ENCODE data around the gene S1PR4. TPM values are rescaled to one million over a fixed set of nuclear protein-coding genes. Genes with fewer than 3 reads are reported as not detected.
"Not testable (repeated sequence)": the region's sequence is repeated elsewhere in the genome, so short reads cannot be mapped to it uniquely, and the experiment has no call there.

The S1PR4 gene
- total RNA-seq, 1 donor from 2014 or later, result not detected

DNA sequence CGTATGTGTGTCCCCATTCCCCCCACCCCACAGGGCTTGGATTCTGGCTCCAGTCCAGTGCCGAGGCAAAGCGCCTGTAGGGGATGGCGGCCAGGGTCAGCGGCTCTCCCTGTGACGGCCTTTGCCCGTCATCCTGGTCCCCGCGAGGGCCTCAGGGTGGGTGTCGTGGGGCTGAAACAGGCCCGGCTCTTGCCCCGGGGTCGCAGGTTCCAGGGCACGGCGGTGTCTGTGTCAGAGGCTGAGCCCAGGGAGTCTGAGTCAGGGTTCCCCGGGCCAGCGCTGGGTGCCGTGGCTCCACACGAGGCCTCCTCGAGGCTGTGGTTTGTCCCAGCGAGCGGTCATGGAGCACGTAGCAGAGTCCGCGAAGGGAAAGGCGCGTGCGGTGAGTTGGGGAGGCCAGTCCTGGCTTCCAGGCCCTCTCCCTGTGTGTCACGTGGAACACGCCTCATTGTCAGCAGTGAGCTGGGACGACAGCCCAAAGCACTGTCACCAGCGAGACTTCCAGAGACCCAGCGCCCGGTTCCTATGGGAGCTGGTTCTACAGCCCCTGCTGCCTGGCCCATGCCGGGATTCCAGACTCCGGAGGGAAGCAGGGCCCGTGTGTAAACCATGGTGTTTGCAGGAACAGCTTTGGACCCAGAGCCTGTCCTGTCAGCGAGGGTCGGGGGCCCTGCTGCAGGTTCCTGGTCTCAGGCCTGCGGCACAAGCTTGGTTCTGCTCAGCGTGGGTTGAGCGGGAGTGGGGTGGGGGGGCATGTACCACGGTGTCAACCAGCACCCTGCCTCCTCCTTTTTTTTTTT, 20.5 kb downstream of the S1PR4 start:
- Mint-ChIP-seq H3K36me3 (ENCODE audit: low read depth, unreplicated experiment) (peaks cover 6% of the 10 kb centered on the region), H3K9me3 (ENCODE audit: unreplicated experiment) (no peaks in the 10 kb centered on the region), H3K27me3 (ENCODE audit: unreplicated experiment) (peaks cover 2% of the 10 kb centered on the region), H3K4me1 (ENCODE audit: unreplicated experiment) (no peaks in the 10 kb centered on the region), H3K27ac (ENCODE audit: unreplicated experiment) (no peak overlapping the region), H3K4me3 (ENCODE audit: unreplicated experiment) (no peak overlapping the region)
- DNase-seq (ENCODE audit: low spot score), result no peak
- TF ChIP-seq, protein P1, sequence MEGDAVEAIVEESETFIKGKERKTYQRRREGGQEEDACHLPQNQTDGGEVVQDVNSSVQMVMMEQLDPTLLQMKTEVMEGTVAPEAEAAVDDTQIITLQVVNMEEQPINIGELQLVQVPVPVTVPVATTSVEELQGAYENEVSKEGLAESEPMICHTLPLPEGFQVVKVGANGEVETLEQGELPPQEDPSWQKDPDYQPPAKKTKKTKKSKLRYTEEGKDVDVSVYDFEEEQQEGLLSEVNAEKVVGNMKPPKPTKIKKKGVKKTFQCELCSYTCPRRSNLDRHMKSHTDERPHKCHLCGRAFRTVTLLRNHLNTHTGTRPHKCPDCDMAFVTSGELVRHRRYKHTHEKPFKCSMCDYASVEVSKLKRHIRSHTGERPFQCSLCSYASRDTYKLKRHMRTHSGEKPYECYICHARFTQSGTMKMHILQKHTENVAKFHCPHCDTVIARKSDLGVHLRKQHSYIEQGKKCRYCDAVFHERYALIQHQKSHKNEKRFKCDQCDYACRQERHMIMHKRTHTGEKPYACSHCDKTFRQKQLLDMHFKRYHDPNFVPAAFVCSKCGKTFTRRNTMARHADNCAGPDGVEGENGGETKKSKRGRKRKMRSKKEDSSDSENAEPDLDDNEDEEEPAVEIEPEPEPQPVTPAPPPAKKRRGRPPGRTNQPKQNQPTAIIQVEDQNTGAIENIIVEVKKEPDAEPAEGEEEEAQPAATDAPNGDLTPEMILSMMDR (IDR thresholded peaks at IDR 0.05; ENCODE audit: unreplicated experiment), result no peak

DNA sequence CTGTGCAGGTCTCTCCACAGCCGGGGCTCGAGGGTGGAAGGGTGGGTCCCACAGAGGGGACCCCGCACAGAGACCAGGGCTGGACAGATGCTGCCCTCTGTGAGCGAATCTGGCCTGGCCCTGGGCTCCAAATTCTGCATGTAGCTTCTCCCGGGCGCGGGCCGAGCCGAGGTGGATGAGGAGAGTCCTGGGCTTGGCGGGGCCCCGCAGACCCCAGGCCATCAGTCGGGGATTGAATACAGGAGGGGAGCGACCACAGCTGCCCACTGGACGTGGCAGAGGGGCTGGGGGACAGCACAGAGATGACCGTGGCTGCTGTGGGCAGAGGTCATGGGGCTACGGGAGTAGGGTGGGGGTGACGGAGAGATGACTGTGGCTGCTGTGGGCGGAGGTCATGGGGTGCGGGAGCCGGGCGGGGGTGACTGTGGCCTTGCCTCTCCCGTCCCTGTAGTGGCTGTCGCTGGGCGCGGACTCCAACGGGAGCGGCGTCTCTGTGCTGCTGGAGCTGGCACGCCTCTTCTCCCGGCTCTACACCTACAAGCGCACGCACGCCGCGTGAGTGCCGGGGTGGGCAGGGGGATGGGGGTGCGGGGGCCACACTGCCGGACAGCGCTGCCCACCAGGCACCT, 22.6 kb downstream of the S1PR4 start:
- no peaks in the 10 kb centered on the region for H3K36me3 Mint-ChIP-seq (ENCODE audit: low read depth, unreplicated experiment)
- no peaks in the 10 kb centered on the region for H3K27me3 Mint-ChIP-seq (ENCODE audit: unreplicated experiment)
- H3K27ac Mint-ChIP-seq (ENCODE audit: unreplicated experiment), result no peak overlapping the region
- DNase-seq (ENCODE audit: low spot score), result no peak
- H3K4me3 Mint-ChIP-seq (ENCODE audit: unreplicated experiment), result no peak overlapping the region
- H3K4me1 Mint-ChIP-seq (ENCODE audit: unreplicated experiment), result no peaks in the 10 kb centered on the region
- TF ChIP-seq, protein P1 (IDR thresholded peaks at IDR 0.05; ENCODE audit: unreplicated experiment), result no peak
- H3K9me3 Mint-ChIP-seq (ENCODE audit: unreplicated experiment), result no peaks in the 10 kb centered on the region

DNA sequence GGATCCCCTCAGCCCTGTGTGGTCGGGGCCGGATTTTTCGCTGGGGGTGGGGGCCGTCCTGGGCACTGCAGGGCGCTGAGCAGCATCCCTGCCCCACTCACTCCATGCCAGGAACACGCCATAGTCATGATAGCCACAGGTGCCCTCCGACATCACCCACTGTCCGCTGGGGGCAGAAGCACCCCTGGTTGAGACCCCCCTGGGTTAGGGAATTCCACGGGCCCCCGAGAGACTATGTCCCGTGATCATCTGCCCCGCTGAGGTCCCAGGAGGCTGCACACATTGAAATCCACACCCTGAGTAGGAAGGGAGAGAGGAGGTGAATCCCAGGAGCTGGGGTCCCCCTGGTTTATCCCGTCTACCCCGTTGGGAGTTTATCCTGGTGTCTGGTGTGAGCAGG, 23.3 kb downstream of the S1PR4 start:
- TF ChIP-seq, protein P1 (IDR thresholded peaks at IDR 0.05; ENCODE audit: unreplicated experiment), result no peak
- no peak overlapping the region for H3K4me3 Mint-ChIP-seq (ENCODE audit: unreplicated experiment)
- H3K27me3 Mint-ChIP-seq (ENCODE audit: unreplicated experiment), result no peaks in the 10 kb centered on the region
- no peaks in the 10 kb centered on the region for H3K36me3 Mint-ChIP-seq (ENCODE audit: low read depth, unreplicated experiment)
- no peaks in the 10 kb centered on the region for H3K9me3 Mint-ChIP-seq (ENCODE audit: unreplicated experiment)
- H3K4me1 Mint-ChIP-seq (ENCODE audit: unreplicated experiment), result no peaks in the 10 kb centered on the region
- no peak for DNase-seq (ENCODE audit: low spot score)
- no peak overlapping the region for H3K27ac Mint-ChIP-seq (ENCODE audit: unreplicated experiment)

DNA sequence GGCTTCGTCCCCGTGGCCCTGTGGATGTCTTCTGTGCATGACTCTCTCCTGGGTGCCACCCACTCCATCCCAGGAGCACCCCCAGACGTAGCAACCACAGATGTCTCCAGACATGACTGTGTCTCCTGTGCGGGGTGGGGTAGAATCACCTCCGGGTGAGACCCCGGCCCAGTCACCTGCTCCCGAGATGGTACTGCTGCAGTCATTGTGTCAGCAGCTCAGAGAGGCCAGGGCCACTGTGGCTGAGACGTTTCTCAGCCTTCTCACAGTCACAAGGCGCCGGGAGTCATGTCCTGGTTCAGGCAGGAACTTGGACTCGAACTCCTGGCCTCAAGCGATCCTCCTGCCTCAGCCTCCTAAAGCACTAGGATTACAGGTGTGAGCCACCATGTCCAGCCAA, 23.8 kb downstream of the S1PR4 start:
- H3K4me1 Mint-ChIP-seq (ENCODE audit: unreplicated experiment), result no peaks in the 10 kb centered on the region
- no peak overlapping the region for H3K4me3 Mint-ChIP-seq (ENCODE audit: unreplicated experiment)
- no peak for DNase-seq (ENCODE audit: low spot score)
- no peaks in the 10 kb centered on the region for H3K36me3 Mint-ChIP-seq (ENCODE audit: low read depth, unreplicated experiment)
- no peaks in the 10 kb centered on the region for H3K27me3 Mint-ChIP-seq (ENCODE audit: unreplicated experiment)
- TF ChIP-seq, protein P1 (IDR thresholded peaks at IDR 0.05; ENCODE audit: unreplicated experiment), result no peak
- H3K9me3 Mint-ChIP-seq (ENCODE audit: unreplicated experiment), result no peaks in the 10 kb centered on the region
- no peak overlapping the region for H3K27ac Mint-ChIP-seq (ENCODE audit: unreplicated experiment)

DNA sequence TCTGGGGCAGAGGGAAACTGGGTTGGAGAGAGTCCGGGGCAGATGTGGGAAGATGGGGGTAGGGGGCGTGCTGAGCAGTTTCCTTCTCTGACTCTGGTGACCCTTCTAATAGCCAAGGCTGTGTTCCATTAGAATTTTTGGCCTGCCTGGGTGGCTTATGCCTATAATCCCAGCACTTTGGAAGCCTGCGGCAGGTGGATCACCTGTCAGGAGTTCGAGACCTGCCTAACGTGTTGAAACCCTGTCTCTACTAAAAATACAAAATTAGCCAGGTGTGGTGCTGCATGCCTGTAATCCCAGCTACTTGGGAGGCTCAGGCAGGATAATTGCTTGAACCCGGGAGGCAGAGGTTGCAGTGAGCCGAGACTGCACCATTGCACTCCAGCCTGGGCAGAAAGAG, 24.3 kb downstream of the S1PR4 start:
- not testable (repeated sequence) for DNase-seq (ENCODE audit: low spot score); H3K27ac Mint-ChIP-seq (ENCODE audit: unreplicated experiment); H3K9me3 Mint-ChIP-seq (ENCODE audit: unreplicated experiment); H3K27me3 Mint-ChIP-seq (ENCODE audit: unreplicated experiment); H3K4me1 Mint-ChIP-seq (ENCODE audit: unreplicated experiment); H3K4me3 Mint-ChIP-seq (ENCODE audit: unreplicated experiment); H3K36me3 Mint-ChIP-seq (ENCODE audit: low read depth, unreplicated experiment)

Data from endothelial cell (in vitro differentiated cells).